OCI-LY1 (cell line): ENCODE measurements around the gene ST8SIA2.

Experiments
- H2AFZ ChIP-seq: fragments of 200-600 bp; sonication (generic), shearing (Covaris generic); 2 replicates; pipeline ENCODE4 v1.6.0; 2014; ENCODE audit warnings: antibody characterized with exemption, mild to moderate bottlenecking, low read length
- H3F3A ChIP-seq: fragments of 200-600 bp; sonication (generic), shearing (Covaris generic); 2 replicates; pipeline ENCODE4 v1.6.0; 2014; ENCODE audit warnings: mild to moderate bottlenecking, antibody characterized with exemption, low read length, moderate library complexity; ENCODE audit not compliant: insufficient read depth
- H3K27ac ChIP-seq: fragments of 200-600 bp; sonication (generic); 2 replicates; pipeline ENCODE4 v1.5.1; 2014; ENCODE audit warnings: low read length, mixed run types, mild to moderate bottlenecking, low read depth; ENCODE audit not compliant: poor library complexity, severe bottlenecking
- H3K27me3 ChIP-seq: fragments of 200-600 bp; sonication (generic); 2 replicates; pipeline ENCODE4 v1.6.0; 2014; ENCODE audit warnings: antibody characterized with exemption, mild to moderate bottlenecking, low read length, moderate library complexity; ENCODE audit not compliant: insufficient read depth
- H3K36me3 ChIP-seq: fragments of 200-600 bp; sonication (generic); 2 replicates; pipeline ENCODE4 v1.6.1; 2014; ENCODE audit warnings: mild to moderate bottlenecking, antibody characterized with exemption, low read length, moderate library complexity, mixed read lengths; ENCODE audit not compliant: insufficient read depth
- H3K4me1 ChIP-seq: fragments of 200-600 bp; sonication (generic); 2 replicates; pipeline ENCODE4 v1.5.1; 2014; ENCODE audit warnings: mild to moderate bottlenecking, low read length, moderate library complexity; ENCODE audit not compliant: insufficient read depth, severe bottlenecking
- H3K4me2 ChIP-seq: fragments of 200-600 bp; sonication (generic), shearing (Covaris generic); 2 replicates; pipeline ENCODE4 v1.6.1; 2014; ENCODE audit warnings: low read length
- H3K4me3 ChIP-seq: fragments of 200-600 bp; sonication (generic); 2 replicates; pipeline ENCODE4 v1.5.1; 2014; ENCODE audit warnings: low read length, low read depth, mild to moderate bottlenecking, mixed read lengths; ENCODE audit not compliant: poor library complexity, severe bottlenecking
- H3K79me2 ChIP-seq: fragments of 200-600 bp; shearing (Covaris generic); 2 replicates; pipeline ENCODE4 v1.6.1; 2016; ENCODE audit warnings: mixed run types, low read length, mixed read lengths; ENCODE audit not compliant: insufficient read depth
- H3K9ac ChIP-seq: fragments of 200-600 bp; sonication (generic), shearing (Covaris generic); 2 replicates; pipeline ENCODE4 v1.6.1; 2014; ENCODE audit warnings: mild to moderate bottlenecking, low read length, mixed read lengths
- H3K9me2 ChIP-seq: fragments of 200-600 bp; sonication (generic), shearing (Covaris generic); 2 replicates; pipeline ENCODE4 v1.6.1; 2014; ENCODE audit warnings: low read depth, mild to moderate bottlenecking, low read length, mixed read lengths
- H3K9me3 ChIP-seq: fragments of 200-600 bp; shearing (Covaris generic); 2 replicates; pipeline ENCODE4 v1.6.1; 2014; ENCODE audit warnings: low read length, mixed read lengths
- H4K20me1 ChIP-seq: fragments of 200-600 bp; sonication (generic), shearing (Covaris generic); 2 replicates; pipeline ENCODE4 v1.6.0; 2016; ENCODE audit warnings: mild to moderate bottlenecking, low read length; ENCODE audit not compliant: insufficient read depth
- EZH2 ChIP-seq: fragments of 200-600 bp; sonication (generic), shearing (Covaris generic); IDR thresholded peaks from 2 replicates; pipeline ENCODE4 v1.8.0; 2017; ENCODE audit warnings: borderline replicate concordance, mixed run types, mild to moderate bottlenecking, antibody characterized with exemption, low read length, moderate library complexity, mixed read lengths
- TF ChIP-seq, protein P1 (sequence below): fragments of 200-600 bp; sonication (generic), shearing (Covaris generic); IDR thresholded peaks from 2 replicates; pipeline ENCODE4 v1.5.1; 2017; ENCODE audit warnings: mild to moderate bottlenecking, antibody characterized with exemption, low read length, moderate library complexity, mixed read lengths

ST8SIA2 gene

DNA sequence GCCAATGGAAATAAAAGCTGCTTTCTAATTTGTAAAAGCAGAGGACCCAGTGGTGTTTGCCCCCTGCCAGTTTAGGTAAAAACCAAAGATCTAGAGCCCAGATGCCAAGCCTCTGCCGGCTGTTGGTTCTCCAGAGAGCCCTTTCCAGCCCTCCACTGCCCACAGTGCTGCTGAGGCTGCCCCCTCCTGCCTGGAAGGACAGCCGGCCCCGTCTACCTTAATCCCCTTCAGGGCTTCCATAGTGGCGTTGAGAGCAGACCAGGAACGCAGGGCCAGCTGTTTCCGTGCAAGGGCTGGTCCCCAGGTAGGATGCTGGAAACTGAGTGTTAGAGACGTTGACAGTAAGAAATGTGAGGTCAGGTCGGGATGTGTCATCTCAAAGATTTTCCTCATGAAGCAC lies 6.9 kb downstream of the ST8SIA2 start:
- no peaks in the 10 kb centered on the region for H3K9me3 ChIP-seq
- H3F3A ChIP-seq: no peaks in the 10 kb centered on the region
- no peaks in the 10 kb centered on the region for H3K9me2 ChIP-seq
- H3K27ac ChIP-seq: no peak overlapping the region
- H3K27me3 ChIP-seq: no peaks in the 10 kb centered on the region
- no peaks in the 10 kb centered on the region for H4K20me1 ChIP-seq
- no peaks in the 10 kb centered on the region for H3K79me2 ChIP-seq
- TF ChIP-seq EZH2: no peak
- TF ChIP-seq, protein P1, sequence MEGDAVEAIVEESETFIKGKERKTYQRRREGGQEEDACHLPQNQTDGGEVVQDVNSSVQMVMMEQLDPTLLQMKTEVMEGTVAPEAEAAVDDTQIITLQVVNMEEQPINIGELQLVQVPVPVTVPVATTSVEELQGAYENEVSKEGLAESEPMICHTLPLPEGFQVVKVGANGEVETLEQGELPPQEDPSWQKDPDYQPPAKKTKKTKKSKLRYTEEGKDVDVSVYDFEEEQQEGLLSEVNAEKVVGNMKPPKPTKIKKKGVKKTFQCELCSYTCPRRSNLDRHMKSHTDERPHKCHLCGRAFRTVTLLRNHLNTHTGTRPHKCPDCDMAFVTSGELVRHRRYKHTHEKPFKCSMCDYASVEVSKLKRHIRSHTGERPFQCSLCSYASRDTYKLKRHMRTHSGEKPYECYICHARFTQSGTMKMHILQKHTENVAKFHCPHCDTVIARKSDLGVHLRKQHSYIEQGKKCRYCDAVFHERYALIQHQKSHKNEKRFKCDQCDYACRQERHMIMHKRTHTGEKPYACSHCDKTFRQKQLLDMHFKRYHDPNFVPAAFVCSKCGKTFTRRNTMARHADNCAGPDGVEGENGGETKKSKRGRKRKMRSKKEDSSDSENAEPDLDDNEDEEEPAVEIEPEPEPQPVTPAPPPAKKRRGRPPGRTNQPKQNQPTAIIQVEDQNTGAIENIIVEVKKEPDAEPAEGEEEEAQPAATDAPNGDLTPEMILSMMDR: no peak
- H3K4me3 ChIP-seq: no peak overlapping the region
- no peaks in the 10 kb centered on the region for H3K36me3 ChIP-seq
- H2AFZ ChIP-seq: no peak overlapping the region
- H3K4me2 ChIP-seq: no peak overlapping the region
- no peaks in the 10 kb centered on the region for H3K4me1 ChIP-seq
- no peak overlapping the region for H3K9ac ChIP-seq

DNA sequence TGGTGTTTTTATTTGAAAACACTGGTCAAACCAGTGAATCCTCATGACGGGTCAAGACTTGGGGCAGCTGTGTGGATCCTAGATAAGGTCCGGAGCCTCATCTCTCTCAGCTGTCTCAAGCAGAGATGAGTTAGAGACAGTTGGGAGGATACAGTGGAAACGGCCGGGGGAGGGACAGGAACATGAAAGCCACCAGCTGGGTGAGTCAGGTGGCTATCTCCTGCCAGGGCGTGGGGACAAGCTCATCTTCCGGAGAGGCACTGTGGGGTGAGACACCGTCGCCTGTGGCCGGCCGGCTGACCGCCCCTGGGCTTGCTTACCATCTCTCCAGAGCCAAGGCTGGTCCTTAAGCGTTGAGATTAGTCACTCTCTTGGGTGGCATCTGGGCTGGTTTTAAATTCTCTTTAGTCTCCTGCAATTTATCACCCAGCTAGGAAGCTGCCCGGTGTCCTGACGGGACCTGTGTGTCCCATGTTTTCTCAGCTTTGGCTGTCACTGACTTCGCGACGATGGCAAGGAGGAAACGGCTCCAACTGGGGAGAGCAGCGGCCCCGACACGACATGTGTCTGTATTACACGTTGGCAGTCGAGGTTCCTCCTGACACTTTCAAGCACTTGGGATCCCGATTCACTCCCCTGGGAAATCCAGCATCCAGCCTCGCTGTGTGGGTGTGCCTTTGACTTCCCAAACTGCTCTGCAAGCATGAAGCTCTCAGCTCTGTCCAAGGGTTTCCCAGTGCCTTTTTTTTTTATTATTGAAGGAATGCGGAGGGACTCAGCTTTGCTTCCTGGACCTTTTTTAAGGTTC lies 7.5 kb downstream of the ST8SIA2 start:
- no peak for TF ChIP-seq EZH2
- TF ChIP-seq, protein P1: no peak
- H3K27me3 ChIP-seq: no peaks in the 10 kb centered on the region

DNA sequence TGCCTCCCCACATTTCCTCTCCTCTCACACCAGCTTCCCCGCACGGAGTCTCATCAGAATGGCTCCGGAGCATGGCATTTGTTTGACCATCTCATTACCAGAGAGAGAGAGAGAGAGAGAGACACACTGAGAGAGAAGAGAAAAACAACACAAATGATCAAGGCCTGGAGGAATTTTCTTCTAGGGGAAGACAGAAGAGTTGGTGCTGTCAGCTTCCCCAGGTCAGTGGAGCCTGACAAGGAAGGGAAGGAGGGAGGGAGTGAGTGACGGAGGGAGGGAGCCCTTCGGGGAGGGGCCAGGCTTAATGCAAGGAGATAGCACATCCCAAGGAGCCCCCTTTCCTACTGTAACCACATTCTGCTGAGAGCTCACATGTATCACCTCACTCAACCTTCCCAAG lies 9.1 kb downstream of the ST8SIA2 start:
- Histone ChIP-seq H3F3A (no peaks in the 10 kb centered on the region), H3K9me2 (no peaks in the 10 kb centered on the region), H3K9ac (no peak overlapping the region)

More for the DNA sequence above, 7.5 kb downstream of the ST8SIA2 start:
- H2AFZ ChIP-seq: no peak overlapping the region
- H3K79me2 ChIP-seq: no peaks in the 10 kb centered on the region
- no peaks in the 10 kb centered on the region for H4K20me1 ChIP-seq
- H3K9me3 ChIP-seq: no peaks in the 10 kb centered on the region
- H3K9ac ChIP-seq: no peak overlapping the region
- H3K27ac ChIP-seq: no peak overlapping the region
- H3K4me1 ChIP-seq: no peaks in the 10 kb centered on the region
- no peaks in the 10 kb centered on the region for H3K9me2 ChIP-seq
- H3K4me3 ChIP-seq: no peak overlapping the region
- H3F3A ChIP-seq: no peaks in the 10 kb centered on the region
- no peak overlapping the region for H3K4me2 ChIP-seq
- H3K36me3 ChIP-seq: no peaks in the 10 kb centered on the region

More for the DNA sequence above, 9.1 kb downstream of the ST8SIA2 start:
- no peak for TF ChIP-seq EZH2
- TF ChIP-seq, protein P1: no peak
- no peaks in the 10 kb centered on the region for H3K4me1 ChIP-seq
- H3K27me3 ChIP-seq: no peaks in the 10 kb centered on the region
- H4K20me1 ChIP-seq: no peaks in the 10 kb centered on the region
- no peak overlapping the region for H3K4me2 ChIP-seq
- H3K36me3 ChIP-seq: no peaks in the 10 kb centered on the region
- no peak overlapping the region for H3K27ac ChIP-seq
- H2AFZ ChIP-seq: no peak overlapping the region
- no peaks in the 10 kb centered on the region for H3K79me2 ChIP-seq
- no peaks in the 10 kb centered on the region for H3K9me3 ChIP-seq
- H3K4me3 ChIP-seq: no peak overlapping the region
